ENCODE data around the gene SCFD2. TPM values are rescaled to one million over a fixed set of nuclear protein-coding genes. Genes with fewer than 3 reads are reported as not detected.
"Not testable (repeated sequence)": the region's sequence is repeated elsewhere in the genome, so short reads cannot be mapped to it uniquely, and the experiment has no call there.

The SCFD2 gene
- total RNA-seq, 4 donors from 2014 or later = 14.3 to 37.8 (median 27.7) TPM

- intact Hi-C loops (cut with DNase I) = no loop called here
- TF ChIP-seq POLR2A (IDR thresholded peaks at IDR 0.05) = no peak
- TF ChIP-seq CTCF (IDR thresholded peaks at IDR 0.05) = no peak
- no peak overlapping the region for H3K27ac ChIP-seq
- 62 to 74% methylated on average over 2 of the region's 2 CpGs for WGBS, 2 donors
- peaks cover 0 to 16% (median 0%) of the 10 kb centered on the region in 3 donors for H3K36me3 ChIP-seq
- DNase-seq = no peak
- no peaks in the 10 kb centered on the region for H3K4me1 ChIP-seq
- no peaks in the 10 kb centered on the region for H3K27me3 ChIP-seq
- H3K4me3 ChIP-seq = no peak overlapping the region
- H3K9me3 ChIP-seq = no peaks in the 10 kb centered on the region
Observed at GRCh38 chr4:53141308-53141707, 224.6 kb downstream of the SCFD2 start.

GRCh38 chr4:53139256-53139655, 226.6 kb downstream of the SCFD2 start:
- H3K27ac ChIP-seq; H3K4me3 ChIP-seq; intact Hi-C loops (cut with DNase I); H3K36me3 ChIP-seq; H3K9me3 ChIP-seq; H3K27me3 ChIP-seq; H3K4me1 ChIP-seq; DNase-seq: not testable (repeated sequence)
- WGBS, 2 donors = 100% methylated on average over 1 of the region's 32 CpGs; no CpG with 5 or more reads in 1 of the 2 donors

GRCh38 chr4:53137468-53137867, 228.4 kb downstream of the SCFD2 start:
- no peaks in the 10 kb centered on the region for H3K9me3 ChIP-seq
- H3K27me3 ChIP-seq = no peaks in the 10 kb centered on the region
- H3K27ac ChIP-seq = no peak overlapping the region
- H3K4me3 ChIP-seq = no peak overlapping the region
- no peaks in the 10 kb centered on the region for H3K36me3 ChIP-seq
- TF ChIP-seq CTCF (IDR thresholded peaks at IDR 0.05) (no peak), POLR2A (IDR thresholded peaks at IDR 0.05) (no peak)
- intact Hi-C loops (cut with DNase I) = no loop called here
- no peak for DNase-seq
- H3K4me1 ChIP-seq = no peaks in the 10 kb centered on the region

GRCh38 chr4:53136954-53137353, 228.9 kb downstream of the SCFD2 start:
- Histone ChIP-seq H3K27ac (no peak overlapping the region), H3K4me1 (no peaks in the 10 kb centered on the region), H3K27me3 (no peaks in the 10 kb centered on the region), H3K36me3 (no peaks in the 10 kb centered on the region), H3K4me3 (no peak overlapping the region), H3K9me3 (no peaks in the 10 kb centered on the region)
- no peak for TF ChIP-seq CTCF (IDR thresholded peaks at IDR 0.05)
- TF ChIP-seq POLR2A (IDR thresholded peaks at IDR 0.05) = no peak
- WGBS, 2 donors = 98 to 100% methylated on average over 2 of the region's 2 CpGs
- DNase-seq = no peak
- intact Hi-C loops (cut with DNase I) = no loop called here

- Histone ChIP-seq H3K4me3 (no peak overlapping the region), H3K36me3 (no peaks in the 10 kb centered on the region), H3K27ac (no peak overlapping the region), H3K9me3 (no peaks in the 10 kb centered on the region), H3K27me3 (no peaks in the 10 kb centered on the region), H3K4me1 (peaks cover 0 to 14% (median 0%) of the 10 kb centered on the region in 3 donors)
- DNase-seq = no peak
- TF ChIP-seq CTCF (IDR thresholded peaks at IDR 0.05) (no peak), POLR2A (IDR thresholded peaks at IDR 0.05) (no peak)
- WGBS, 2 donors = 36 to 60% methylated on average over 4 of the region's 4 CpGs
- intact Hi-C loops (cut with DNase I) = no loop called here
Observed at GRCh38 chr4:53132132-53132891, 233.5 kb downstream of the SCFD2 start.

- Histone ChIP-seq H3K36me3 (no peaks in the 10 kb centered on the region), H3K27ac (no peak overlapping the region), H3K27me3 (no peaks in the 10 kb centered on the region), H3K4me3 (no peak overlapping the region), H3K9me3 (no peaks in the 10 kb centered on the region), H3K4me1 (peaks cover 0 to 14% (median 0%) of the 10 kb centered on the region in 3 donors)
- intact Hi-C loops (cut with DNase I) = no loop called here
- DNase-seq = no peak
- TF ChIP-seq CTCF (IDR thresholded peaks at IDR 0.05) (no peak), POLR2A (IDR thresholded peaks at IDR 0.05) (no peak)
- 91% methylated on average over 2 of the region's 2 CpGs for WGBS, 2 donors
Observed at GRCh38 chr4:53131562-53131925, 234.3 kb downstream of the SCFD2 start.
